PC-9 (cell line): ENCODE data around the gene BABAM1. TPM values are rescaled to one million over a fixed set of nuclear protein-coding genes. Genes with fewer than 3 reads are reported as not detected.

Source experiments
- BruUV-seq: library from RNA; stranded (reverse); fragments of 400-500 nt; replicated peaks from 2 replicates; lab custom pipeline; 2021; lab: Mats Ljungman, UMichigan
- CTCF ChIA-PET: fragments of 300-600 bp; sonication (Branson Sonifier 250); formaldehyde crosslinking; loops from one replicate; lab custom pipeline; 2022; ENCODE audit warnings: antibody characterized with exemption; lab: Charles Lee
- POLR2A ChIA-PET: fragments of 300-600 bp; sonication (Branson Sonifier 250); formaldehyde crosslinking; loops from one replicate; lab custom pipeline; 2022; ENCODE audit warnings: antibody characterized with exemption; ENCODE audit not compliant: unreplicated experiment; lab: Charles Lee
- DNase-seq, 2 experiments: peaks; one replicate each; pipeline versions ENCODE4 v3.0.0 to v3.0.0-alpha.2; 2015 to 2022; ENCODE audit warnings: mixed read lengths in 1 of 2
- H2AFZ ChIP-seq: fragments of 200-600 bp; sonication (generic); 2 replicates; pipeline ENCODE4 v1.8.1; 2017; ENCODE audit warnings: antibody characterized with exemption
- H3F3A ChIP-seq: fragments of 200-600 bp; sonication (generic); 2 replicates; pipeline ENCODE4 v1.8.1; 2017; ENCODE audit warnings: antibody characterized with exemption, mild to moderate bottlenecking, low read depth; ENCODE audit not compliant: insufficient read depth
- H3K27ac ChIP-seq: fragments of 200-600 bp; sonication (generic); 2 replicates; pipeline ENCODE4 v1.6.1; 2016; ENCODE audit warnings: mixed run types
- H3K27me3 ChIP-seq: fragments of 200-600 bp; sonication (generic); 2 replicates; pipeline ENCODE4 v1.6.1; 2016; ENCODE audit warnings: low read depth, mixed run types; ENCODE audit not compliant: insufficient read depth
- H3K36me3 ChIP-seq: fragments of 200-600 bp; sonication (generic); 2 replicates; pipeline ENCODE4 v1.6.1; 2016; ENCODE audit warnings: low read depth, mixed run types
- H3K4me1 ChIP-seq: fragments of 200-600 bp; sonication (generic); replicated peaks from 2 replicates; pipeline ENCODE4 v1.6.1; 2016; ENCODE audit warnings: mixed run types; ENCODE audit not compliant: insufficient read depth
- H3K4me2 ChIP-seq: fragments of 200-600 bp; sonication (generic); 2 replicates; pipeline ENCODE4 v1.6.1; 2017; ENCODE audit warnings: mixed run types
- H3K4me3 ChIP-seq: fragments of 200-600 bp; sonication (generic); 2 replicates; pipeline ENCODE4 v1.6.1; 2016; ENCODE audit warnings: mixed run types
- H3K79me2 ChIP-seq: fragments of 200-600 bp; sonication (generic); 2 replicates; pipeline ENCODE4 v1.6.1; 2017; ENCODE audit warnings: low read depth, mixed run types
- H3K9me2 ChIP-seq: fragments of 200-600 bp; sonication (generic); 2 replicates; pipeline ENCODE4 v1.8.1; 2017; ENCODE audit warnings: mild to moderate bottlenecking; ENCODE audit not compliant: insufficient read depth
- H3K9me3 ChIP-seq: fragments of 200-600 bp; sonication (generic); 2 replicates; pipeline ENCODE4 v1.8.1; 2016; ENCODE audit warnings: low read depth; ENCODE audit not compliant: insufficient read depth
- H4K20me1 ChIP-seq: fragments of 200-600 bp; sonication (generic); 2 replicates; pipeline ENCODE4 v1.8.1; 2017; ENCODE audit not compliant: insufficient read depth
- EZH2 ChIP-seq: fragments of 200-600 bp; sonication (generic); IDR thresholded peaks from 2 replicates; pipeline ENCODE4 v1.8.0; 2017; ENCODE audit warnings: antibody characterized with exemption, low read depth
- intact Hi-C: fragments of 100-400 bp; cut with micrococcal nuclease; formaldehyde crosslinking; loops from one replicate; pipeline ENCODE4 v1.10.0; 2022; ENCODE audit not compliant: unreplicated experiment
- total RNA-seq: library from RNA; stranded (reverse); gene quantifications from 2 replicates; pipeline ENCODE4 v1.2.3, GENCODE V29; 2021
- TF ChIP-seq, protein P1 (sequence below): fragments of 200-600 bp; sonication (generic); conservative IDR thresholded peaks from 2 replicates; pipeline ENCODE4 v1.6.1; 2017; ENCODE audit warnings: mixed run types, antibody characterized with exemption, mild to moderate bottlenecking, moderate library complexity

Gene BABAM1
- total RNA-seq, 1 experiment from 2014 or later, result 127 TPM

DNA sequence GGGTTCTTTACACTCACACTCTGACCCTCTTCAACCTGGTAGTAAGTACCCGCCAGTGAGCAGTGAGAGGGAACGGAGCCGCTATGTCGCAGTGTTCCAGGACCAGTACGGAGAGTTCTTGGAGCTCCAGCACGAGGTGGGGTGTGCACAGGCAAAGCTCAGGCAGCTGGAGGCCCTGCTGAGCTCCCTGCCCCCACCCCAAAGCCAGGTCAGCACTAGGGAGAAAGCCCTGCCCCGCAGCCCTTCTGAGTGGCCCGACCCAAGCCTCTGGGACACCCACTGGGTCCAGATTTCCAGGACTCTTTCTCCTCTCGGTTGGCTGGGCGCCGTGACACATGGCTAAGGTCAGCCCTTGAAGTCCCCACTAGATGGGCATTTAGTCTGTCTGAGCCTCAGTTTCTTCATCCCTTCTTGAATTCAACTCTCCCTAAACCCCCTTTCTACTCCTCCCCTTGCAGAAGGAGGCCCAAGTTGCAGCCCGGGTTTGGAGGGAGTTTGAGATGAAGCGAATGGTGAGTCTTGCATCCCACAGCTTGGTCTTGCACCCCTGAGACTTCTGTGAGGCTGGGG, 39.4 kb upstream of the BABAM1 start:
- Histone ChIP-seq H3K4me2 (peak overlapping the region; percentile 91; the same call in 1 of the 2 replicates), H3K79me2 (peaks cover 5% of the 10 kb centered on the region; the same call in 1 of the 2 replicates), H3K27ac (no peak overlapping the region), H3K9me2 (no peaks in the 10 kb centered on the region), H2AFZ (no peak overlapping the region), H3F3A (peaks cover 61% of the 10 kb centered on the region), H4K20me1 (peaks cover 21% of the 10 kb centered on the region; the same call in 1 of the 2 replicates), H3K9me3 (no peaks in the 10 kb centered on the region), H3K27me3 (no peaks in the 10 kb centered on the region), H3K36me3 (peaks cover 9% of the 10 kb centered on the region; the same call in 1 of the 2 replicates), H3K4me3 (no peak overlapping the region), H3K4me1 (no peaks in the 10 kb centered on the region; the same call in 1 of the 2 replicates)
- CTCF ChIA-PET, result interaction anchor here (0.6 kb wide), 1 partner anchor 10 kb away, joined by 4 read pairs; no protein-coding TSS in a partner anchor
- BruUV-seq, result no TSS peak
- TF ChIP-seq, protein P1, sequence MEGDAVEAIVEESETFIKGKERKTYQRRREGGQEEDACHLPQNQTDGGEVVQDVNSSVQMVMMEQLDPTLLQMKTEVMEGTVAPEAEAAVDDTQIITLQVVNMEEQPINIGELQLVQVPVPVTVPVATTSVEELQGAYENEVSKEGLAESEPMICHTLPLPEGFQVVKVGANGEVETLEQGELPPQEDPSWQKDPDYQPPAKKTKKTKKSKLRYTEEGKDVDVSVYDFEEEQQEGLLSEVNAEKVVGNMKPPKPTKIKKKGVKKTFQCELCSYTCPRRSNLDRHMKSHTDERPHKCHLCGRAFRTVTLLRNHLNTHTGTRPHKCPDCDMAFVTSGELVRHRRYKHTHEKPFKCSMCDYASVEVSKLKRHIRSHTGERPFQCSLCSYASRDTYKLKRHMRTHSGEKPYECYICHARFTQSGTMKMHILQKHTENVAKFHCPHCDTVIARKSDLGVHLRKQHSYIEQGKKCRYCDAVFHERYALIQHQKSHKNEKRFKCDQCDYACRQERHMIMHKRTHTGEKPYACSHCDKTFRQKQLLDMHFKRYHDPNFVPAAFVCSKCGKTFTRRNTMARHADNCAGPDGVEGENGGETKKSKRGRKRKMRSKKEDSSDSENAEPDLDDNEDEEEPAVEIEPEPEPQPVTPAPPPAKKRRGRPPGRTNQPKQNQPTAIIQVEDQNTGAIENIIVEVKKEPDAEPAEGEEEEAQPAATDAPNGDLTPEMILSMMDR, result no peak
- intact Hi-C loops, result loop anchor here (5.0 kb wide), 2 partner anchors 34 to 151 kb away; partner anchors contain the start of genes HAUS8, MYO9B and USHBP1
- no peak for DNase-seq
- POLR2A ChIA-PET, result interaction anchor here (0.6 kb wide), 1 partner anchor 16 kb away, joined by 6 read pairs; no protein-coding TSS in a partner anchor

DNA sequence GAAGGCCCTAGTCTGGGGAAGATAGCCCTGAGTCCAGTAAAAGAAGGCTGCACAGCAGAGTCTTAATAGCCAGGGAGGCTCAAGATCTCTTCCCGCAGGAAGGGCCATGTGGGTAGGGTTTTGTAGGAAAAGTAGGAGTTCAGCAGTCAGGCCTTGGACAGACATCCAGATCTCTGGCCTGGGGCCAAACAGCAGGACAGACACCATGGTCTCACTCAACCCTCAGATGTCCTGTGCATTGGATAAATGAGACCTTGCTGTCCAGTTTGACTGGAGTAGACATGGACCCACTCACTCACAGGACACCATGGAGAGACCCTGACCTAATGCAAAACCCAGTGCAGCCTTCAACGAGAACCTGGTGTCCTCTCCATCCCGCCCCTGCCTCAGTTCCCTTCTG, 37.4 kb upstream of the BABAM1 start:
- peaks cover 76% of the 10 kb centered on the region for H3F3A ChIP-seq
- no peaks in the 10 kb centered on the region for H3K27me3 ChIP-seq
- H3K4me2 ChIP-seq, result no peak overlapping the region
- H3K4me3 ChIP-seq, result no peak overlapping the region
- H3K4me1 ChIP-seq, result no peaks in the 10 kb centered on the region; the same call in 1 of the 2 replicates
- H4K20me1 ChIP-seq, result peaks cover 41% of the 10 kb centered on the region
- H3K9me3 ChIP-seq, result no peaks in the 10 kb centered on the region
- peaks cover 23% of the 10 kb centered on the region for H3K79me2 ChIP-seq
- BruUV-seq, result no TSS peak
- H3K36me3 ChIP-seq, result peaks cover 14% of the 10 kb centered on the region
- POLR2A ChIA-PET, result no interaction called here
- no peak overlapping the region for H2AFZ ChIP-seq
- no peak overlapping the region for H3K27ac ChIP-seq
- intact Hi-C loops, result loop anchor here (5.0 kb wide), 2 partner anchors 32 to 153 kb away; partner anchors contain the start of genes HAUS8, MYO9B and USHBP1
- H3K9me2 ChIP-seq, result no peaks in the 10 kb centered on the region
- CTCF ChIA-PET, result no interaction called here
- DNase-seq, result no peak
- TF ChIP-seq EZH2, result no peak
- TF ChIP-seq, protein P1, result no peak

DNA sequence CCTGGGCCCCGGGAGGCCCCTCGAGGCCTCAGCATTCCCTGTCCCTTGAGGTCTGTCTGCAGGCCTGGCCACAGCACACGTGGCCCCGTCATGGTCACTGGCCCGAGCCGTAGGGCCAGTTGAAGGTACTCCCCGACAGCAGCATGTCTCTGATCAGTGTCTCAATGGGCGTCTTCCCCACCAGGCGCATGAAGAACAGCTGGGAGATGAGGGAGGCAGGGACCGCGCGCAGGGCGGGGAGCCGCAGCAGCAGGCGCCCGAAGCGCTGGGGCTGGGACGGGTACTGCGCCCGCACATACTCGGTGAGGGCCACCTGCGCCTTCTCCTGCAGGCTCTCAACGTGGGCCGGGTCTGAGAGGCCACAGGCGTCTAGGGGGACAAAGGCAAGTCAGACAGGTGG, 35.0 kb upstream of the BABAM1 start:
- peaks cover 30% of the 10 kb centered on the region for H3K79me2 ChIP-seq
- H3F3A ChIP-seq, result peaks cover 77% of the 10 kb centered on the region
- H3K36me3 ChIP-seq, result peaks cover 14% of the 10 kb centered on the region
- H3K9me2 ChIP-seq, result no peaks in the 10 kb centered on the region
- CTCF ChIA-PET, result no interaction called here
- H3K4me2 ChIP-seq, result no peak overlapping the region
- no peaks in the 10 kb centered on the region for H3K4me1 ChIP-seq
- no peak overlapping the region for H3K27ac ChIP-seq
- no peak overlapping the region for H2AFZ ChIP-seq
- no peak overlapping the region for H3K4me3 ChIP-seq
- peaks cover 53% of the 10 kb centered on the region for H4K20me1 ChIP-seq
- TF ChIP-seq, protein P1, result no peak
- POLR2A ChIA-PET, result no interaction called here
- H3K27me3 ChIP-seq, result no peaks in the 10 kb centered on the region
- intact Hi-C loops, result no loop called here
- no peaks in the 10 kb centered on the region for H3K9me3 ChIP-seq
- no TSS peak for BruUV-seq
- DNase-seq, result peak in 1 of 2 experiments; percentile 23
